Retina (tissue), 1 donor: Measurements from ENCODE around the gene C11orf21.
"Not testable (repeated sequence)": the region's sequence is repeated elsewhere in the genome, so short reads cannot be mapped to it uniquely, and the experiment has no call there.

ENCODE experiments used
- DNase-seq: peaks from one replicate; pipeline ENCODE4 v3.0.0-alpha.2; 2016

C11orf21 gene

GRCh38 chr11:2301631-2302305 lies at the start of gene C11orf21, which contains the start of gene TSPAN32:
TSS of gene C11orf21 (minus strand) at chr11:2301918. CDS start at chr11:2301808, 110 bp downstream.
TSS of gene TSPAN32 (plus strand) at chr11:2302013. CDS start at chr11:2302150, 137 bp downstream.
- no peak for DNase-seq

DNA sequence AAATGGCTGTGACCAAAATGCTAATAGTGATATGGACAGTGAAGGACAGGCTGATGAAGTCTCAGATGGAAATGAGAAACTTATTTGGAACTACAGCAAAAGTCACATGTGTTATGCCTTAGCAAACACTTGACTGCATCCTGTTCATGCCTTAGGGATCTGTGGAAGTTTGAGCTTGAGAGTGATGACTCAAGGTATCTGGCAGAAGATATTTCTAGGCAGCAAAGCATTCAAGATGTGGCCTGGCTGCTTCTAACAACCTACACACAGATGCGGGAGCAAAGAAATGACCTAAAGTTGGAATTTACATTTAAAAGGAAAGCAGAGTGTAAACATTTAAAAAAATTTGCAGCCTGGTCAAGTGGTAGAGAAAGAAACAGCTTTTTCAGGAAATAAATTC lies 47.3 kb upstream of the C11orf21 start:
- no peak for DNase-seq

GRCh38 chr11:2347308-2347830 lies 45.7 kb upstream of the C11orf21 start:
- DNase-seq = no peak

DNA sequence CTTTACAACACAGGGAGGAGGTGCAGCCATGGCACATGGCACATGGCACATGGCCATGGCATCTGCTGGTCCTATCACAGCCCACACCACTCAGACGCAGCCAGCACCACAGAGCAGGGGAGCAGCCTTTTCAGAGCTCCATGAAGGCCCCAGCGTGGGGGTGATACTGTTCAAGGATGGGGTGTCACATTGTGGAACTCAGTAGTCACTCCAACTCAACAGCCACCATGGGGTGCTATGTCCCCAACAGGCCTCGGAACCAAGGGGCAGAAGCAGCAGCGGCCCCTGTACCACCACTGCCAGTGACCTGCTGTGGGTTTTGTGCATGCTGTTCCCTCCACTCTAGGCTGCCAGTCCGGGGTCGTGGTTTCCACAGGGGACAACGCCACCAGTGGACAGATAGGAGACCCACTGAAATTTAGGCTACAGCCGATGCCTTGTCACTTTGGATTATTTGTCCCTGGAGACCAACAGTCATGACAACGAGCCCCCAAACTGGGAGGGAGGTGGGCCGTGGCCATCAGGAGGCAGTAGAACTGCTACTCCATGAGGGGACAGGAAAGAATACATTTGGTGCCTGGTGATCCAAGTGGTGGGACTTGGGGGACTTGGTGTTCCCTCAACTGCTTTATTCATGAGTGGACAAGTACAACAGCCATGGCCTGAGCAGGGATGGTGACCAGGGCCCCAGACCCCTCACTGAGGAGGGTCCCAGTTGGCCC lies 45.0 kb upstream of the C11orf21 start:
- no peak for DNase-seq

DNA sequence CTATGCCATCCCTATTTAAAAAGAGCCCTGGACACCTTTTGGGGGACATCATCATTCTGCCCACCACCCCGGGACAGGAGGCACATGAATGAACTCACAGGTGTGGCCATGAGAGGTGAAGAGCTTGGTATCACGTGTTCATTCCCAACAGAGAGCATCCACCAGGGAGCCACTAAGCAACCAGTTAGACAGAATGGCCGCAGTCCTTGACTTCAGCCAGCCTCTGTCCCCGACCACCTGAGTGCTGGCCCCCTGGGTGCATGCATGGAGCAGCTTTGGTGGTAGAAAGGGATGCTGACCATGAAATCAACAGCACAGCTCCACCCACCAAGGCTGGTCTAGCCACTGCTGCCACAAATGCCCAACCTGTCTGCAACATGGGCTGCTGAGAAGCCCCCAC lies 44.3 kb upstream of the C11orf21 start:
- no peak for DNase-seq

GRCh38 chr11:2345050-2345449 lies 43.3 kb upstream of the C11orf21 start:
- no peak for DNase-seq

DNA sequence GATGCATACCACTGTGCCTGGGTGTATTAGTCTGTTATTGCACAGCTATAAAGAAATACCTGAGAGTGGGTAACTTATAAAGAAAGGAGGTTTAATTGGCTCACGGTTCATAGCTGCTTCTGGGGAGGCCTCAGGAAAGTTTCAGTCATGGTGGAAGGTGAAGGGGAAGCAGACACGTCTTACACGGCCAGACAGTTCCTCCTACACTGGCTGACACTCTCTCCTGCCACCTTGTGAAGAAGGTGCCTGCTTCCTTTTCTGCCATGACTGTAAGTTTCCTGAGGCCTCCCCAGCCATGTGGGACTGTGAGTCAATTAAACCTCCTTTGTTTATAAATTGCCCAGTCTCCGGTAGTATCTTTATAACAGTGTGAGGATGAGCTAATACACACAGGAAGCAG lies 41.8 kb upstream of the C11orf21 start:
- no peak for DNase-seq

DNA sequence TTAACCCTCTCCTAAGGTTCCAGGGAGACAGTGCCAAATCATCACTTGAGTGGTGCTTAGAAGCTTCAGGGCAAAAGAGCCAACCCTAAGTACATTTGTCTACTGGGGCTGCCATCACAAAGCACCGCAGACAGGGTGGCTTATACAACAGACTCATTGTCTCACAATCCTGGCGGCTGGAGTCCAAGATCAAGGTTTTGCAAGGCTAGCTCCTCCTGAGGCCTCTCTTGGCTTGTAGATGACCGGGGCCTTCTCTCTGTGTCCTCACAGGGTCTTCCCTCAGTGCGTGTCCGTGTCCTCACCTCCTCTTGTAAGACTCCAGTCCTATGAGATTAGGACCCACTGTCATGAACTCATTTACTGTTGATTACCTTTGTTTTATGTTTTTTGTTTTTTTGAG lies 41.3 kb upstream of the C11orf21 start:
- DNase-seq = no peak

DNA sequence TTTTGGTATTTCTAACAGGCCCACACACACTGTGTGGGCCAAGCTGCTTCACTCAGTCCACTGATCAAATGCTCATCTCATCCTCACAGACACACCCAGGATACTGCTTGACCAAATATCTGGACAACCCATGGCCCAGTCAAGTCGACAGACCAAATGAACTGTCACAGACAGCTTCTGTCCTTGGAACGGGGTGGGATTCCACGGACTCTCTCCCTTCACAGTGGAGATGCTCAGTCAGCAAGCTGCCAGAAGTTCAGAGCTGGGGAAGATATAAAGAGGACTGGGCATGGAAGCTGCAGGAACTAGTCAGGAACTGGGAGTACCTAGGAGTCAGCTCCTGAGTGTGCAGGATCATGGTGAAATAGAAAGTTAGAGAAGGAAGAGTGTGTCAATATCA lies 40.8 kb upstream of the C11orf21 start:
- DNase-seq = no peak

GRCh38 chr11:2338760-2339159 lies 37.0 kb upstream of the C11orf21 start:
- DNase-seq = not testable (repeated sequence)

DNA sequence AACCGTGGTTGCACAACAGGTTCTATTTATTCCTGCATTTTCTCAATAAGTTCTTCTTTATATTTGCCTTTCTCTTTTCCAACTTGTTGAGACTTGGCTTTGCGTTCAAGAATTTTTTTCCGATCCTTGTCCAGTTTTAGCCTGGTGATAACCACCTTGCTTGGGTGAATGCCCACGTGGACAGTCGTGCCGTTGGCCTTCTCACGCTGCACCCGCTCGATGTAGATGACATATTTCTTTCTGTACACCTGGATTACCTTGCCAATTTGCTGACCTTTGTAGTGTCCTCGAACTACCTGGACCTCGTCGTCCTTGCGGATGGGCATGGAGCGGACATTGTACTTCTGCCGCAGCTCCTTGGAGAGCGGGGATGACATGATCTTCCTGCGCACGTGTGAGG lies 33.6 kb upstream of the C11orf21 start:
- not testable (repeated sequence) for DNase-seq

DNA sequence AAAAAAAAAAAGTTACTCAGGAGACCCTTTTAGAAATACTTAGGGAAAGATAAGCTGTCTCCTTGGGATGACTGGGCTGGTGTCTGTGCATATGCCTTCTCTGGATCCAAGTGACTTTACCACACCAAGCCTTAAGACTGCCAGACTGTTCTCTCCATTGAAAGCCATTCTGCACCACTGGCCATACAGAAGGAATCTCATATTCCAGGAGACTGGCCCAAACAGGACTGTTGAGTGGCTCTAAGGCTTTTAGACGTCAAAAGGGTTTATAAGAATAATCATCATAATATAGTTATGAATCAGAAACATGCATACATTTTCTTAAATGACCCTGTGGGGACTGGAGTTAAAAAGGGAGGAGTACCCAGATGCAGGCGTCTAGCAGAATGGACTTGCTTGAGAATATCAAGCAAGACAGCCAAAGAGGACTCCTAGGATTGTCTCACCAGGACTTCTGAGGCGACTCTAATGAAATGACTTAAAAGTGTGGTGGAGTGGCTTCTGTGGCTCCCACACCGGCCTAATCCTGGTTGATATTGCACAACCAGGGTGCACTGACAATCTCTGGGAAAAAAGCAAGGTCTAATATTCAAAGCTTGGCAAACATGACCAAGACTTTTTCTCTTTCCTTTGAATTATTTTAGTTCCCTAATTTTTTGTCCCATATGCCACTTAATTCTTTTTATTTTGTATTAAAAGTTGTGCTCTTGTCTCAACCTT lies 31.9 kb upstream of the C11orf21 start:
- not testable (repeated sequence) for DNase-seq

DNA sequence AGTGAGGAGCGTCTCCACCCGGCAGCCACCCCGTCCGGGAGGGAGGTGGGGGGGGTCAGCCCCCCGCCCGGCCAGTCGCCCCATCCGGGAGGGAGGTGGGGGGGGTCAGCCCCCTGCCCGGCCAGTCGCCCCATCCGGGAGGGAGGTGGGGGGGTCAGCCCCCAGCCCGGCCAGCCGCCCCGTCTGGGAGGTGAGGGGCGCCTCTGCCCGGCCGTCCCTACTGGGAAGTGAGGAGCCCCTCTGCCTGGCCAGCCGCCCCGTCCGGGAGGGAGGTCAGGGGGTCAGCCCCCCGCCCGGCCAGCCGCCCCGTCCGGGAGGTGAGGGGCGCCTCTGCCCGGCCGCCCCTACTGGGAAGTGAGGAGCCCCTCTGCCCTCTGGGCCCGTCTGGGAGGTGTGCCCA lies 30.9 kb upstream of the C11orf21 start:
- not testable (repeated sequence) for DNase-seq

- DNase-seq = no peak
These were observed 29.7 kb upstream of the C11orf21 start for GRCh38 chr11:2331404-2331803.

DNA sequence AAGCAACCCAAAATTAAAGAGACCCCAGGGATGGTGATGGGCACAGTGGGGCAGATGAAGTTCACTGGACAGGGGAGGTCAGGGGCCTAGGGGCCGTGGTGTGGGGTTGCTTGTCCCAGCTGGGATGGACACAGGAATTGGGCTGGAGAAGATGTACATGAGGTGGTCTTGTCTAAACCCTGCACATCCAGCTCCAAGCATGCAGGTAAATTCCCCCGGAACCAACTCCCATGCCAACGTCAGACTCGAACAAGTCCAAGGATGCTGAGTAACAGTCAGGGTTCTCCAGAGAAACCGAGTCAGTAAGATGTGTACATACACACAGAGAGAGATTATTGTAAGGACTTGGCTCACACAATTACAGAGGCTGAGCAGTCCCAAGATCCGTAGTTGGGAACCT lies 29.0 kb upstream of the C11orf21 start:
- no peak for DNase-seq

DNA sequence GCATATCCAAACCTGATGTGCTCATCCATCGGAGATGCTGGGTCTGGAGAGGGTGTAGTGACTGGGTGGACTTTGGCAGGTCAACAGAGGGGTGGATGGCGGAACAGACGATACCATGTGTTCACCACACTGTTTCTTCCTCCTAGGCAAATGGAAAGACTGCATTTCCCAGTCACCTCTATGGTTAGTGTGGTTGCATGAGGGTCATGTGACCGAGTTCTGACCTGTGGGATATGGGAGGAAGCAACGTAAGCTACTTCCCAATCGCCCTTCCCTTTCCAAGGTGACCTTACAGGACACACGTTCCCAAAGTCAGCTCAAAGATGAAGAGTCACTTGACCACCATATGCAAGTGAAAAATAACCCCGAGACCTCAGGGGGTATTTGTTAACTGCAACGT lies 27.8 kb upstream of the C11orf21 start:
- DNase-seq = no peak

DNA sequence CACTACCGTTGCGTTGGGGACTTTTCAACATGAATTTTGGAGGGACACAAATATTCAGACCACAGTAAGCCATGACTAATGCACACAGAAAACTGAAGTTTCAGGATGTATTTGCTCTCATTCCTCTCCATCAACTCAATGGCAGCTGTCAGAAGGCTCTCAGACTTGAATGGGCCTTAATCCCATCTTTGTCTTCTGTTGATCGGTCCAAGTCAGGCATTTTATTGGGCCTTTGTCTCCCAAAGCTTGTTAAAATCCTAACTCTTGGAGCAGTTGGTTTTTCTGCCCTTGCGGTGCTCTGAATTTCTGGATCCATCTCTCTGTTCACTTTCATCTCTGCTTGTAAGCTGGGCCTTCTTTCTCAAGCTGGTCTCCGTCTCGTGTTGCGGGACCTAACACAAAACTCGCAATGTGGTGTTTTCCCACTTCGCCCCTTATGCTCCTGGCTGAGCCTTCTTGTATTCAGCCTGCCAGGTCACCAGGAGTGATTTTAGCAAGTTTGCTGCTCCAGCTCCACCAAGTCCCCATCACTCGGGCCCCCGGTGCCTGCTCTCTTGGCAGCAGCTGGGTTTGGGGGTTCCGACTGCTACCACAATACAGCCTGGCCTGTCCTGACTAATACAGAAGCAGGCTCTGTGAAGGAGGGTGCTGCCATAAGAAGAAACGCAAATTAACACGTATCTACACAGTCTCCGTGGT lies 27.1 kb upstream of the C11orf21 start:
- DNase-seq = peak; percentile 51

DNA sequence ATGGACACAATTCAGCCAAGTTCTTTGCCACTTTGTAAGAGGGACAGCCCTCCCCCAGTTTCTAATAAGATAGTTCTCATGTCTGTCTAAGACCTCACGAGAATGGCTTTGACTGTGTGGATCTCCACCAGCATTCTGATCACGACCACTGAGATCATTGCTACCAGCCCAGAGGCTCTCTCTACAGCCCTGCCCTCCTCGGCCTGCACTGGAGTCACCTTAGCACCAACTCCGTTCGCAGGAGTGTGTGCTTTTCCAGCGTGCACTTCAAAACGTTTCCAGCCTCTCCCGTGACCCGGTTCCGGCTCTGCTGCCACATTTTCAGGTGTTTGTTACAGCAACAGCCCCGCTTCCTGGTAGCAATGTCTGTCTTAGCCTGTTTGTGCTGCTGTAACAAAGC lies 26.3 kb upstream of the C11orf21 start:
- peak; percentile 26 for DNase-seq

- DNase-seq = no peak
These were observed 25.3 kb upstream of the C11orf21 start for GRCh38 chr11:2327032-2327431.

DNA sequence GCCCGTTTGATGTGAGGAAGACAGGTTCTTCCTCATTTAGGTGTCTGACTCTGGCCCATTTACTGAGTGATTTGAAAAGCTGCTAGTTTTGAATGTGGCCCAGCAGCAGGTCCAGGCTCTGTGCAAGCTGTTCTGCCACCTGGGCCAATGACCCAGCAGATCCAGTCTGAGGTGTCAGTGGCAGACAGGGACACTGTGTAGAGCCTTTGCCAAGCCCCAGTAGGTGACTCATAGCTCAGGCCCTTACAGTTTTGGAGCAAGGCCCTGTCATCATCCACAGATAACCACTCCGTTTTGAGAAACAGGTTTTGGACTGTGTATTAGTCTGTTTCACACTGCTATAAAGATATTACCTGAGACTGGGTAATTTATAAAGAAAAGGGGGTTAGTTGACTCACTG lies 24.0 kb upstream of the C11orf21 start:
- DNase-seq = no peak

GRCh38 chr11:2325123-2325522 lies 23.4 kb upstream of the C11orf21 start:
- DNase-seq = no peak

GRCh38 chr11:2321311-2321683 lies 19.6 kb upstream of the C11orf21 start:
- no peak for DNase-seq
